Raji (cell line): ENCODE data around the gene SLC2A5.

Source experiments
- POLR2A ChIP-seq: IDR thresholded peaks from 2 replicates; pipeline ENCODE4 v1.6.1; 2011; ENCODE audit warnings: low read depth, low read length, control low read depth; ENCODE audit not compliant: insufficient read depth

Gene SLC2A5

DNA sequence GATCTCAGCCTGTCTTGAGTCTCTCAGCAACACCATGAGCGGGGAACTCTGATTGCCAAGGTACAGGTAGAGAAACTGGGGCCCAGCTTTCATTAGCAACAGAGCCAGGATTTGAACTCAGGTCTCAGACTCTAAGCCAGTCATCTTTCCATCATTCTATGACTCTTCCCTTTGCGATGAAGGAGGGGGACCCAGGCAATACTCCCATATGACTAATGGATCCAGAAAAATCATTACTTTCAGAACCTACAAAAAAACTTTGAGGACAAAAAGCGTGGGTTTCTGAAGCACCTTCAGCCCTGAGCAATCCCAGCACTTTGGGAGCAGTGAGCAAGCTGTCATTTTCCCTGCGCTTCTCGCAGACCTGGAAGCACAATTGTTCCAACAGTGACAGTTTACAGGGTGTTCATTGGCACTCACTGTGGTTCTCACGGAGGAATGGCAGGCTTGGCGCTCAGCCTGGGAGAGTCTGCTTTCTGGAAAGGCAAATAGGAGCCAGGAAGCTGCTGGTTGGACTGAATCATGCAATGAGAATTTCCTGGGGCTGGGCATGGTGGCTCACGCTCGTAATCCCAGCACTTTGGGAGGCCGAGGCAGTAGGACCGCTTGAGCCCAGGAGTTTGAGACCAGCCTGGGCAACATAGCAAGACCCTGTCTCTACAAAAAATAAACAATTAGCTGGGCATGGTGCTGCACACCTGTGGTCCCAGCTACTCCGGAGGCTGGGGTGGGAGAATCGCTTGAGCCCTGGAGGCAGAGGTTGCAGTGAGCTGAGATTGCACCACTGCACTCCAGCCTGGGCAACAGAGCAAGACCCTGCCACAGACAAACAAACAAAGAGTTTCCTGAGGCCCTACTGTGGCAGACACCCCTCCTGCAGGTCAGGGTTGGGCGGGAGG is 83.3 kb downstream of the SLC2A5 start:
- no peak for TF ChIP-seq POLR2A
